ENCODE data around the gene GPR84. TPM values are rescaled to one million over a fixed set of nuclear protein-coding genes. Genes with fewer than 3 reads are reported as not detected.
"Not testable (repeated sequence)": the region's sequence is repeated elsewhere in the genome, so short reads cannot be mapped to it uniquely, and the experiment has no call there.

GPR84 gene
- total RNA-seq, 4 donors from 2014 or later, result 0.21 to 0.27 TPM; not detected in 2

DNA sequence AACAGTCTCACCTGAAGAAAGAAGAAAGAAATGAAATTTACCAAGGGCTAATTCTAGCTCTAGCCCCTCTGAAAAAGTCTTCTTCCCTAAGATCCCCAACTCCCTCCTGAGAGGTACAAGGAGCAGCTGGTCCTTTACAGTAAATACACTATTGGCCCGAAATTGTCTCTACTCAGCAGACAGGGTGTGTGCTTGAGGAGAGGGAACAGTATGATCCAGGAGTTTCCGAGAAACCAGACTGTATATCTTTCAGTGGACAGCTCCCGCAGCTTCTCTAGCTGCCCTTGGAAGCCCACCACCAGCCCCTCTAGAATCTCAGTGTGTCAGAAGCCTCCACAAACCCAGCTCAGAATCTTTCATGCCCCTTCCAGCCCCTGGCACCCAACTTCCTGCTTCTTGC lies 8.1 kb downstream of the GPR84 start:
- H3K4me1 ChIP-seq, result peaks cover 7 to 18% of the 10 kb centered on the region in 2 donors
- no peak overlapping the region for H3K4me3 ChIP-seq
- intact Hi-C loops (cut with DNase I; ENCODE audit: low total_unique reads), result no loop called here
- no peaks in the 10 kb centered on the region for H3K36me3 ChIP-seq
- peak overlapping the region; percentile 96 to 97 for H3K27ac ChIP-seq
- no peaks in the 10 kb centered on the region for H3K9me3 ChIP-seq
- DNase-seq, result no peak
- no peaks in the 10 kb centered on the region for H3K27me3 ChIP-seq
- no peak for TF ChIP-seq POLR2A (IDR thresholded peaks at IDR 0.05)
- TF ChIP-seq, protein P1, sequence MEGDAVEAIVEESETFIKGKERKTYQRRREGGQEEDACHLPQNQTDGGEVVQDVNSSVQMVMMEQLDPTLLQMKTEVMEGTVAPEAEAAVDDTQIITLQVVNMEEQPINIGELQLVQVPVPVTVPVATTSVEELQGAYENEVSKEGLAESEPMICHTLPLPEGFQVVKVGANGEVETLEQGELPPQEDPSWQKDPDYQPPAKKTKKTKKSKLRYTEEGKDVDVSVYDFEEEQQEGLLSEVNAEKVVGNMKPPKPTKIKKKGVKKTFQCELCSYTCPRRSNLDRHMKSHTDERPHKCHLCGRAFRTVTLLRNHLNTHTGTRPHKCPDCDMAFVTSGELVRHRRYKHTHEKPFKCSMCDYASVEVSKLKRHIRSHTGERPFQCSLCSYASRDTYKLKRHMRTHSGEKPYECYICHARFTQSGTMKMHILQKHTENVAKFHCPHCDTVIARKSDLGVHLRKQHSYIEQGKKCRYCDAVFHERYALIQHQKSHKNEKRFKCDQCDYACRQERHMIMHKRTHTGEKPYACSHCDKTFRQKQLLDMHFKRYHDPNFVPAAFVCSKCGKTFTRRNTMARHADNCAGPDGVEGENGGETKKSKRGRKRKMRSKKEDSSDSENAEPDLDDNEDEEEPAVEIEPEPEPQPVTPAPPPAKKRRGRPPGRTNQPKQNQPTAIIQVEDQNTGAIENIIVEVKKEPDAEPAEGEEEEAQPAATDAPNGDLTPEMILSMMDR (IDR thresholded peaks at IDR 0.05), result no peak

- H3K36me3 ChIP-seq, result no peaks in the 10 kb centered on the region
- peak overlapping the region; percentile 96 to 97 for H3K27ac ChIP-seq
- DNase-seq, result no peak
- no peaks in the 10 kb centered on the region for H3K9me3 ChIP-seq
- intact Hi-C loops (cut with DNase I; ENCODE audit: low total_unique reads), result no loop called here
- H3K4me1 ChIP-seq, result peaks cover 8 to 18% of the 10 kb centered on the region in 2 donors
- no peaks in the 10 kb centered on the region for H3K27me3 ChIP-seq
- H3K4me3 ChIP-seq, result no peak overlapping the region
- TF ChIP-seq, protein P1 (IDR thresholded peaks at IDR 0.05), result no peak
- TF ChIP-seq POLR2A (IDR thresholded peaks at IDR 0.05), result no peak
Measured at GRCh38 chr12:54355104-54355815, 9.0 kb downstream of the GPR84 start.

- intact Hi-C loops (cut with DNase I; ENCODE audit: low total_unique reads); H3K36me3 ChIP-seq; DNase-seq; H3K9me3 ChIP-seq; H3K4me3 ChIP-seq; H3K27me3 ChIP-seq: not testable (repeated sequence)
- Histone ChIP-seq H3K4me1 (peaks cover 8 to 14% of the 10 kb centered on the region in 2 donors), H3K27ac (peak overlapping the region in 1 of 2 donors; percentile 96)
Measured at GRCh38 chr12:54354271-54354670, 10.0 kb downstream of the GPR84 start.

DNA sequence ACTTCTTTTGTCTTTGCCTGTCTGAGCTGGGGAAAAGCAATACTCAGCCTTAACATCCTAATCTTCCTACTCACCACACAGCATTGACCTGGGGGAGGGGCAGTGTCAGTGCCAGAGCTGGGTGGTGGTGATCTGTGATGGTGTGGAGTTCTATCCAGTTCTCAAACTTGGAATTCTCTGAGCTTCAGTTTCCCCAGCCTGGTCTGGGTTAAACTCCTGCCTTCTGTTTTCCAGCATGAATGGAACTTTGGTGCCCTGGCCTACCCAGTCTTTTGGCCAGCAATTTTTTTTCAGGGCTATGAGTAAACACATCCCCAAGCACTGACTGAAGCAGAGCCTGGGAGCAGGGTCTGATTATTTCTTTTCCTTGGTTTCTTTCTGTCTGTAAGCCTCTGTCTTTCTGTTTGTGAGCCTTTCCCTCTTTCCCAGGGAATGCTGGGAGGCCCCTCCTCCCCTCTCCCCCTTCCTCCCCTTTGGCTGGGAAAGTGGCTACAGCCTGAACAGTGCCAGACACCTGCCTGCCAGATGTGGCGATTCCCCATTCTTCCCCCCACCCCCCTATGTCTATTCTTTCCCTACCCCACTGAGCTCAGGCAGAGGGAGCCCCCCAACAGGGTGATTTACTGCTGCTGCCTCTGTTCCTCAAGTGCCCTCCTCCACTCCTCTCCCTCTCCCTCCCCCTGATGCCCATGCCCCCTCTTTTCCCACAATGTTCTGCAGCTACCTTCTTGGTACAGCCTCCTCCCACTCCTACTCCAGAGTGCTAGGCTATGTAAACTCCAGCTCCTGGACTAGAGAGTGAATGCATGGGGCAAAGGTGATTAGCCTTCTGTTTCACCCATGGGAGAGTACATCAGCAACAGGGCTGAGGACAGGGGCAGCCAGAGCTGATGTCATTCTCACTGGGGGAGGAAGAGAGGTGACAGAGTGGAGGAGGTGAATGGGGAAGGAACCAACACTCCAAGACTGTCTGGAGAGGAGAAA lies 11.1 kb downstream of the GPR84 start:
- H3K27me3 ChIP-seq, result no peaks in the 10 kb centered on the region
- intact Hi-C loops (cut with DNase I; ENCODE audit: low total_unique reads), result no loop called here
- H3K36me3 ChIP-seq, result no peaks in the 10 kb centered on the region
- H3K27ac ChIP-seq, result peak overlapping the region; percentile 92 to 96
- H3K4me3 ChIP-seq, result no peak overlapping the region
- H3K9me3 ChIP-seq, result no peaks in the 10 kb centered on the region
- peak; percentile 74 to 79 for DNase-seq
- no peak for TF ChIP-seq POLR2A (IDR thresholded peaks at IDR 0.05)
- TF ChIP-seq, protein P1 (IDR thresholded peaks at IDR 0.05), result no peak
- peaks cover 8 to 14% of the 10 kb centered on the region in 2 donors for H3K4me1 ChIP-seq

DNA sequence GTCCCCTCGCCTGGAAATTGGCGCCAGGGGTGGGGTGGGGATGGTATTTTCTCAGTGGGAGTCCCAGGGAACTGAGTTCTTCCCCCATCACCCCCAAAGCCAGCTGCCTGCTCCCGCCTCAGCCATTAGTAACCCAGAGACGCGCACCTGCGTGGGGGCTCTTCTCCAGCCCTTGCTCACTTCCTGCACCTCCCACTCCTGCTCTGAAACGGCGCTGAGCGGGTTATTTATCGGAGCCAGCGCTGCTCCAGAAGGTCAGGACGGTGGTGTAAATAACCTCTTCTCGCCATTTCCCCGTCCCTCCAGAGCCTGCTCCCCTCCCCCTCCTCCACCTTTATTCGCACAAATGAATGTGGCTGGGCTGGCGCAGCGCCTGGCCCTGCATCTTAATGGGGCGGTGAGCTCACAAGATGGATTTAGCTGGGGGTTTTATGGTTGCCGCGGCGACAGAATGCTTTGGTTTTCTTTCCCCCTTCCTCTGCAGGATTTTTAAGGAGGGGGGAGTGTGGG lies 12.2 kb downstream of the GPR84 start:
- Histone ChIP-seq H3K27ac (peak overlapping the region; percentile 92 to 96), H3K27me3 (no peaks in the 10 kb centered on the region), H3K9me3 (no peaks in the 10 kb centered on the region), H3K36me3 (no peaks in the 10 kb centered on the region), H3K4me3 (peak overlapping the region in 1 of 2 donors; percentile 10), H3K4me1 (peaks cover 8 to 14% of the 10 kb centered on the region in 2 donors)
- TF ChIP-seq POLR2A (IDR thresholded peaks at IDR 0.05), result peak in 1 of 2 donors; percentile 25
- TF ChIP-seq, protein P1 (IDR thresholded peaks at IDR 0.05), result no peak
- peak; percentile 88 to 94 for DNase-seq
- intact Hi-C loops (cut with DNase I; ENCODE audit: low total_unique reads), result no loop called here
